NCI-H2107 treated with DMSO at 0.1 percent for 48 hours (cell line): ENCODE measurements around the gene PHF21A.
A peak's percentile ranks its signal among the peaks of the same experiment; 100 is the strongest.

Experiments used
- DNase-seq: peaks from one replicate; lab custom pipeline; 2025; ENCODE audit not compliant: unreplicated experiment; lab: John Stamatoyannopoulos, UW

PHF21A gene

DNA sequence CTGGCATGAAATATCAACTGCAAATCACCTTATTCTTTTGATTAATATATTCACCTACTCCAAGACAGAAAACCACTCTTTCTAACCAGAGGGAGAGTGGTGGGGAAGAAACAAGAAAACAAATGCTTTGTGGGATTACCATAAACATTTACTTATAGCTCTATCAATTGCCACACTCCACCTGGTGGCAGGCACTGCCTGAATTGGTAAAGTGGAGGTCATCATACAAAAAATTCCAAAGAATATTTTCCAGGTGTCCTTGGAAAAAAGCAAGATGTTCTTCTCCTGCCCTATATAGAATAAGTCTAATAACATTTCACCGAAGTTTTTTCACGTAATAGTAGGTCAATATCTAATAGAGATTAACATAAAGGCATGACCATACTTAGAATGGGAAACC is 45.3 kb downstream of the PHF21A start:
- DNase-seq: no peak

DNA sequence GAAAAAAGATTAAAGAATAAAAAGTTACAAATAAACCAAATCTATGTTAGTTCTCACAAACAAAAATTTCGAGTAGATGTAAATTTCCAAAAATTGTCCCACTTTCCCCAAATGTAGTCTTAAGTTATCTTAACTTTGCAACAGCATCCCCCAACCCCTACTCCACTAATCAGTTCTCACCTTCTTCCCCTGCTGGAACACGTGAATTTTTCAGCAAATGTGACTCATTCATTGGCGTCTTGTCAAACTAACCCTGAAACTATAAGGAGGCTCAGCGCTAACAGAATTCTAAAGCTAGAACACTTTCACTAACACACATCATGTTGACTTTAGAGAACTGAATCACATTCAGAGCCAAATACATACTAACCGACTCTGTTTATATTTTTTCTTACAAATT is 46.1 kb downstream of the PHF21A start:
- no peak for DNase-seq

DNA sequence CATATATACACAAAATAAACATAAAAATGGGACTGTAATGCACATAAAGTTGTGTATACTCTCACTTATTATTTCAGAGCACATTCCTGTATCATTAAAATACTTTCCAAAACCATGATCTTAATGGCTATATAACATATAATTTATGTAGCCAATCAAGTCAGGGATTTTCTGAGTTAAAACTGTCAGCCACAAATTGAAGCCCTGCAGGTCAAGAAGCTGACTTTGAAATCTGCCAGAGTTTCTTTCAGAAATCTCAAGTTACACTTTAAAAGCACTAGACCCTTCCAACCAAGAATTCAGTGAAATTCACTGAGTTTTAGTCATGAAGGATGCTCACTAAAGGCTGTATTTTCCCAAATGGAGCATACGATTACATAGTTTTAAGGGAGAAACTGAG is 47.6 kb downstream of the PHF21A start:
- DNase-seq: no peak

DNA sequence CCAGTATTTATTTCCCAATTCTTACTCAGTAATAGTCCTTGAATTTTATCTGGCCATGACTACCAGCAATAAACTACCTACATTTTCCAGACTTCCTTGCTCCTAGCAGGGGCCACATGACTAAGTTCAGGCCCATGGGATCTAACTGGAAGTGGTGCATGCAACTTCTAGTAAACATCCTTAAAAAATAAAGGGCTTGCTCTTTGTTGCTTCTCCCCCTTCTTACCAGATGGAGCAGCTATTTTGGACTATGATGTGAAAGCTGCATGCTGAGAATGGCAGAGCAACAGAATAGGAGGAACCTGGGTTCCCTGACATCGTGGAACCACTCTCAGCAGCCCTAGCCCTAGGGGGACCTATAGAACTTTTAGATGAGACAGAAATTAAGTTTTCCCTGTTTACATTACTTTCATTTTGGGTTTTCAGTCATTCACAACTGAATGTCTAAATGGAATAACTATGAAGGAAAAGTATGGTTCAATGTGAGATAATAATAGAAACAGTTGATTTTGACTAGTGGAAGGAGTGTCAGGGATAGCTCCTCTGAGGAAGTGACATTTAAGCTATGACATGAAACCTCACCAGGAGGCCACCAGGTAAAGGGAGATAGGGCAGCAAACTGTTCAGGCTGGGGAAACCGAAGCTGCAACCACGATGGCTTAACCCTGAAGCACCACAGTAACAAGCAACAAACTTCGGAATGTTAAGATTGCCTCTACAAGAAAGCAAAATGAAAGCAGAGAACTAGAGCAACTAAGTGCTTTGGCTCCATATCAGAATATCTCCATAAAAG is 48.9 kb downstream of the PHF21A start:
- DNase-seq: no peak

DNA sequence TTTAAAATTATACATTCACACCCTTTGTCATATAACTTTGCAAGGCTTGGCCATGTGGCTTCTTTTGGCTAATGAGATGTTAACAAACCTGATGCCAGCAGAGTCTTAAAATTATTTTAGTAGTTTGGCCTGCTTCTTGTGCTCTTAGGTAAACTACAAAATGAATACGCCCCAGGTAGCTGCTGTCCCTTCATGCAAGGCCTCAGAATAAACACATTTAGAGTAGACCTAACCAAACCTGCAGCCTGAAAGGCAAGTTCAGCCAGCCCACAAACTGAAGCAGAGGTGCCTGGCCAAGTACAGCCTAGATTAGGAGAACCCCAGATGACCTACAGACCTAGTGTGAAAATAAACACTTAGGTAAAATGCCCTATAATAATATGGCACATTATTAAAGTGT is 50.2 kb downstream of the PHF21A start:
- no peak for DNase-seq

DNA sequence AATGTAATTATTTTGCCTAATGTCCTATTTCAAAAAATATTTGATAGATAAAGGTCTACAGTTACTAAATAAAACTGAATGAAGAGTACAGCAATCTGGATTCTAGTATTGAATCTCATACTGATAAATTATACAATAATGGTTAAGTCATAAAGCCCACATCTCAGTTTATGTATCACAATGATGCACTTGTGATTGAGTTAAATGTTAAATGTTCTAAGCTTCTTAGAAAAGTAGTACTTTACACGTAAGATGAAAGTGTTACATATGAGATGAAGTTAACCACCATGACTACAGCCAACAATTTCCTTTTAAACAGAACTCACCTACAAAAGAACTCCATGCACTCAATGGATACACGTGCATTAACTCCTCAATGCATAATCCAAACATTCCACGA is 51.7 kb downstream of the PHF21A start:
- DNase-seq: no peak

DNA sequence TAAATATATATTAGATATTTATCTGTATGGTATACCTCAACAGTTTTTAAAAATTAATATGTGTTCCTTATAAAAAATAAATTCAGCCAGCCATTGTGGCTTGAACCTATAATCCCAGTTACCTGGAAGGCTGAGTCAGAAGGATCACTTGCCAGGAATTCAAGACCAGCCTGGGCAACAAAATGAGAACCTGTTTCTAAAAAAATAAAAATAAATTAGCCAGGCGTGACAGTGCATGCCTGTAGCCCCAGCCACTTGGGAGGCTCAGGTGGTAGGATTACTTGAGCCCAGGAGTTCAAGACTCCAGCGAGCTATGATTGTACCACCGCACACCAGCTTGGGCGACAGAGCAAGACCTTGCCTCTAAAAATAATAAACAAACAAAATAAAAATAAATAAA is 54.9 kb downstream of the PHF21A start:
- DNase-seq: no peak

DNA sequence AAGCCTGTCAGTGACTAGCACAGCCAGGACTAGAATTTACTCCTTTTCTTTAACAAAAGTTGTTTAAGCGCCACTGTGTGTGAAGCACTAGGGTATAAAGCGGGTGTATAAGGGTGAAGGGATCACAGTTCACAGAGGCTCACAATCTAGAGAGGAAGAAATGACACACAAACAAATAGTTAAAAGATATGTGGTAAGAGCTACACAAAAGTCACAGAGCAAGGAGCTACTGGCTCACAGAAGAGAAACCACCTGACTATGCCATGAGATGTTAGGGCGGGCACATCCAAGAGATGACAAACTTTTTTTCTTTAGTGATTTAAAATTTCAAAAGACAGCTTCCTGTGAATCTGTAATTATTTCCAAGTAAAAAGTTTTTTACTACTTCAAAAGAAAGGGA is 55.6 kb downstream of the PHF21A start:
- no peak for DNase-seq

DNA sequence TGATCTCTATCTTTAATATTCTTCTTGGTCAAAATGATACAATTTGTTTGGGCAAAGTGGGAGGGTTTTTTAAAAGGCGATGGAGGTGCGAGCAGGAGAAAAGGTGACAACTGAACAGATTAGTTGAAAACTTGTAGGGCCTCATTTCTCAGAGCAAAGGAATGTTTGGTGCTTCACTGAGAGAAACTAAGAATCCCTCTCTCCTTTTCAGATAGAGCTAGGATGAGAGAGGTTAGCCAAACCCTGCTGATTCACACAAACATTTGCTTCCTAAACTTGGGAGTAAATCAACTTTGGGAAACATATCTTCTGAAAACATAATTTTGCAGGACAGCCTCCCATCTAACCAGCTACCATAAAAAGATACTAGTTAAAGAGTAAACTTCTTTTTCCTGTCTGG is 57.0 kb downstream of the PHF21A start:
- no peak for DNase-seq

DNA sequence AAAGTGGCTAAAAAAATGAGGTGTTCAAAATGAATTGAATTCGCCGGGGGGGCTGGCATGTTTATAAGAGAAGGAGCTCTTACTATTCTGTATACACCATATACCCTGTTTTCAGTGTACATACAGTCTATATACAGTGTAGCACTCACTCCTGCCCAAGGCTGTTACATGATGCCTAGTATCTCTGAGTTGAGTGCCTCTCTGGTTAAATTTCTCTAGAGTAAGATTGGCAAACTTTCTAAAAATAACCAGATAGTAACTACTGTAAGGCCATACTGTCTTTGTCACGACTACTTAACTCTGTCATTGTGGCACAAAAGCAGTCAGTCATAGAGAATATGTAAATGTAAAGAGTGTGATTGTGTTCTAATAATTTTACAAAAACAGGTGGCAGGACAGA is 58.1 kb downstream of the PHF21A start:
- no peak for DNase-seq

DNA sequence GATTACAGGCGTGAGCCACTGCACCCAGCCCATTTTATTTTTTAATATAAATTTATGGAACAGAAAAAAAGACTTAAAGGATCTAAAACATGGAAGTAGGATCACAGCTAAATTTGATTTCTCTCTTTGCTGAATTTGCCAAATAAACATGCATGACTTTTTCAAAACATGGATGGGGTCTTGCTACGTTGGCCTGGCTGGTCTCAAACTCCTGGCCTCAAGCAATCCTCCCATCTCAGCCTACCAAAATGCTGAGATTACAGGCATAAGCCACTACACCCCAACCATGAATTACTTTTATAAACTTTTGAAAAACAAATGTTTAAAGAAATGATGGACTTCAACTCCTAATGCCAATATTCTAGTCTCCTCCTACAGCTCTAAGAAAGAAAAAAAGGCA is 61.2 kb downstream of the PHF21A start:
- no peak for DNase-seq

DNA sequence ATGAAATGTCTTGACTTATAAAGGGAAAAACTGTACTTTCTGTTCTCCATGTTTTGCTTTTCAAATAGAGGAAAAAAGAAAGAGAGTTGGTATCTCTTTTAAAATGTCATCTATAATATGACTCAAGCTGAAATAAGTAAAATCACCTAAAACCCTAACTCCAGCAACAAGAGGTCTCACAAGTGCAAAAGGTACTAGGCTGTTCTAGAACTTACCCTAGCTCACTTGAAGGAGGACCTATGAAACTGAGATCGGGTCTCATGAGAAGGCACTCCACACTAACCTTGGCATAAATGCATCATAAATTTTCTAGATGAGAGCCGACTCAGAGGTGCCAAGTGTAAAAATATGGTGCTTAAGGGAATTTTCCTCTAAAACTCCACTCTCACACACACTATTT is 63.8 kb downstream of the PHF21A start:
- DNase-seq: no peak

DNA sequence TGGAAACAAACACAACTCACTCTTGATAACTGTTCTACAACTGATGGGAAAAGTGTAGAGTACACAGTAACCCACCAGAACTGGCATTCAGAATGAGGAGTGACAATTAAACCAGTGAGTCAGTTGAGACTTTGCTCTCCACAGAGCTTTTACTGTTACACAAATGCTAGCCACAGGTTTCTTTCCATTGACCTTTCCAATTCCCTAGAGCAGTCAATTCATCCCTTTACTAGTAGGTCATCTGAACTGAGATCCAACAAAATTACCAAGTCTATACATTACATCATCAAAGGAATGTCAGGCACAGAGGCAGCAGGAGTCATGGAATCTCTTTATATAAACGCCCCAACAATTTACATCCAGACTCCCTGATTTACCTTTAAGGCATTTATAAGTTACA is 65.9 kb downstream of the PHF21A start:
- DNase-seq: no peak

DNA sequence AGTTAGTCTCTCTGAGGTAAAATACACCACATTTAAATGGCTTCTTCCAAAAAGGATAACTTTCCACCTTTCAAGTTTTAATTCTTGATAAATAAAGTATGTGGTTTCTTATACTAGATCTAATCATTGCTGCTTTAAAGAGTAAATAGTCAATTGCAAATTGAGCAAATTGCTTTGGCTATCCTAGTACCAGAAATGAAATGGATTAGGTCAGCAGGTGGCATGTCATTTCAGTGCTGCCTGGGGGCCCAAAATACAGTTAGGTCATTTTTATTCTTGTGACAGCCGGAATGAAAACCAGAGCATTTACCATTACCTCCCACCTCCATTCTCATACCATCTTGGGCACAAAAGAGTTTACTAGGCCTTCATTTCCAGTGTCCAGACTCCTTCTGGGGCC is 70.2 kb downstream of the PHF21A start:
- DNase-seq: no peak

DNA sequence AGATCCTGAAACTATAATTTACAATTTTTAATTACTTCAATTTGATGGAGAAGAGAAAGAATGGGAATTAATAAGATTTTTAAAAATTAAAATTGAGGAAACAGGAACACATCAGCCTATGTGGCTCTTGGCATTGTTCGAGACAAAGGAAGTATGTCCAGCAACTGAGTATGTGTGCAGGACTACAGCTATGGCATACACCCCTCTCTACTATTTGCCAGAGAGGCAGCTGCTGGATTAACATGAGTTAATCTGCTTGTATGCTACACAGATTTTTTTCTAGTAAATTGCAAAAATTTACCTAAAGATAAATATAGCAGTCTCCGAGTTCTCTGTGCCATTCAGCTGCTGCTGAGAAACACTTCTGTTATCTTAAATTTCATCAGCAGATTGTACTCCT is 70.6 kb downstream of the PHF21A start:
- no peak for DNase-seq

DNA sequence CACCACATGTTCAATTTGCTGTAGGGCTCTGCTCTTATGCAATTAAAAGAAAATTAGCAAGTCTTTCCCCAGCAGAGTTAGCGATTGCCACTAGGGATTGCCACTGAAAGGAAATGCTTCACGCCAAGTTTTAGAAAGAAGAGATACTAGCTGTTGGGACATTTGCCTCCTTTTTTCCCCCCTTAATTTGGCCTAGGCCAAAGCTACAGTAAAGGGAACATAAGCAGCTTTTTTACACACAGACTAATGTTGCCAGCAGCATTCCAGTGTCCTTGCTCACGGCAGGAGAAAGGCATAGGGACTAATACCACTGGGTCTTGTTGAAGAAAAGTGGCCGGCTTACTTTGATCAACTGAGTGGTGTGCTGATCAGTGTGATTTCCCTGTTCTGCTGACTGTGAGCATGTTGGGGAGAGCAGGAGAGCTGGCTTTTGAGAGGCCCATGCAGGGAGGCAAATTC is 71.2 kb downstream of the PHF21A start:
- DNase-seq: no peak

DNA sequence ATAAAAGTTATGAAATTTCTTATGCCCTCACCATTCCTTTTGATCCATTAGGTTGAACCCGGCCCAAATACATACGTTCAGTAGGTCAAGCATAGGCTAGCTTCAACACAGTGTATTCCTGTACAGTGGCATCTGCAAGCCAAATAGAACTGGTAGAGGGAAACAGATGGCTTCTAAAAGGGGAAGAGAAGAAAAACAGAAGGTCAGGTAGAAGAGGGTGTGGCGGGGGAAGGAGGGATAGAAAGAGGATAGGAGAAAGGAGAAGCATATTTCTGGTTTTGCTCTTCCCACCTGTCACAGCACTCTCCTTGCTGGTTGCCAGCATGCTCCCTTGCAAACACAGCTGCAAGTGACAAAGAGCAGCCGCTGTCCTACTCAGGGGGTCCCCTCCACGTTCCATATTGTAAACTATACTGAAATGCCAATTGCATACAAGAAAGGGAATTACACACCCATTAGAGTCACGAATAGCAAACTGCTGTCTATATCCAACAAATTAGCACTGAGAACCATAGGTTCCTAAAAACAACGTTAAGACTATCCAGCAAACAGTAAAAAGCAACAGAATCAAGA is 71.8 kb downstream of the PHF21A start:
- DNase-seq: peak; percentile 9

DNA sequence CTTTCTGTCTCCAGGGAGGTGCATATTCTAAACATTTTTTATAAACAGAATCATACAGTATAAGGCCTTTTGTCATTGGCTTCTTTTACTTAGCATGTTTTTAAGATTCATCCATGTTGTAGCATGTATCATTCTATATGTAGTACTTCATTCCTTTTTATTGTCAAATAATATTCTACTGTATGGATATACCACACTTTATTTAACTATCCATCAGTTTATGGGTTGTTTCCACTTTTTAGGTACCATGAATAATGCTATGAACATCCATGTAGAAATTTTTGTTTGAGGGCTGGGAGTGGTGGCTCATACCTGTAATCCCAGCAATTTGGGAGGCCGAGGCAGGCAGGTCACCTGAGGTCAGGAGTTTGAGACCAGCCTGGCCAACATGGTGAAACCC is 73.1 kb downstream of the PHF21A start:
- no peak for DNase-seq

DNA sequence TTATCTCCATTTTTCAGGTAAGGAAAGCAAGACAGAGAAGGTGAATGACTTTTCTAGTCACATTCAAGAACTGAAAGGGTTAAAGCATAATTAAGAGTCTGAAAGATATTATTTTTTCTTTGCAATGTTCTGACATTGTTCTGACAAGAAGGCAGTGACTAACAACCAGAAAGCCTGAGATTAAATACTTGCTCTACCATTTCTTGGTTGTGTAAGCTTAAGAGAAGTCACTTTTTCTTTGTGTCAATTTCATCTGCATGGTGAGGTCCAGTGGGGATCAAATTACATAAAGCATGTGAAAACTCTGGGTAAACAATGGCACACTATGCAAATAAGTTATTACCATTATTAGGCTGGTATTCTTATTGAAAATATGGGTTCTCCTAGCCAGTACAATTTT is 73.7 kb downstream of the PHF21A start:
- DNase-seq: no peak

DNA sequence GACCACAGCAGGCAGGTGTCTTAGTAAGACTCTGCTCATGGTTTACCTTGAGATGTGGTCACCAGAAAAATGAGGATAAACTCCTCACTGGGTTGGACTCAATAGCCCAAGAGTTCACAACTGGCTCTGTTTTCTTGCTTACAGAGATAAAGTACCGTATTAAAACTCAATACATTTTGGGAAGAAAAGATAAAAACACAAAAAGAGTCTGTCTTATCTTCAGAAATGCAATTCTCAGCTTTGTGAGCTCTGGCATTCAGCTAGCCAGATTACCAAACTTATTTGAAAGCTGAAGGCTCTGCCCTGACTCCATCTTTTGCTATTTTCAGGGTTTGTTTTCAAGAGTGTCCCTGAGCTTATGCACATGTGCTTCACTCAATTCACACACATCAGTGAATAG is 75.4 kb downstream of the PHF21A start:
- no peak for DNase-seq

DNA sequence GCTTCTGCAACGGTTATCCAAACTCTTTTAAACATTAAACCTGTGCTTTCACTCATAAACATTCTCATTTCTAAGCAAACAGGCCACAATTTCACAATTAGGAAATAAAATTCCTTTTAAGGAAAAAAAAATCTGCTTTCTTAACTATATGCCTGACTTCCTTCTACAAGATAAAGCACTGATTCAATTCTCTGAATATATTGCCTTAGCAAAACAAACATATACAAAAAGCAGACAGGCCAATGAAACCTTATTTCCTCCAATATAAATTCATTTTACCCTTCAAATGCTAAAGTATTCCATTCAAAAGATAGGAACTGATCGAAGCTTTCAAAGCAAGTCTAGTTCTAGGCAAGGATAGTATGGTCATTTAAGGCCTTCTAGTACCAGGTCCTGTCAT is 76.7 kb downstream of the PHF21A start:
- DNase-seq: no peak

DNA sequence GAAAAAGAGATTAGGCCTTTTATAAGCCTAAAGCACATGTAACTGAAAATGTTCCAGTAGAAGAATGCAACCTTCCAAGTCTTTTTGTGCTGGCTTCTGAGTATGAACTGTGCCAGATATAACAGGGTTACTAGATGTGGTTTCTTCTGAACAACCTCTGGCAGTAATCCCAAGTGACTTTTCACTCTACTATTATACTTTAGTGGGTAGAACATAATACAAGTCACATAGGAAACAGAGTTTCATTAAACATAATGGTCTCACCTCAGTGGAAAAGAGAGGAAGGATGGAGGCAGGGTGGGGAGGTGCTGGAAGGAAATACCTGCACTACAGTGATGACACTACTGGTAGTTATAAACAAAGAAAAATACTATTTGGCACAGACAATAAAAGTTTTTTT is 81.3 kb downstream of the PHF21A start:
- peak; percentile 7 for DNase-seq

DNA sequence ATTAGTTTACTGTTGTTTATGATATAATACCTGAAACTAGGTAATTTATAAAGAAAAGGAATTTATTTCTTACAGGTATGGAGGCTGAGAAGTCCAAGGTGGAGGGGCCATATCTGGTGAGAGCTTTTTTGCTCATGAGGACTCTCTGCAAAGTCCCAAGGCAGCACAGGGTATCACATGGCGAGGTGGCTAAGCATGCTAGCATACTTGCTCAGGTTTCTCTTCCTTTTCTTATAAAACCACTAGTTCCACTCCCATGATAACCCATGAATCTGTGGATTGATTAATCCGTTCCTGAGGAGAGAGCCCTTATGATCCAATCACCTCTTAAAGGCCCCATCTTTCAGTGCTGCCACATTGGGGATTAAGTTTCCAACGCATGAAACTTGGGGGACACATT is 82.7 kb downstream of the PHF21A start:
- DNase-seq: no peak
